SH-SY5Y (cell line): ENCODE measurements around the gene NR2C2AP.

ENCODE experiments used
- GATA2 ChIP-seq: IDR thresholded peaks from 2 replicates; pipeline ENCODE4 v1.6.1; 2011; ENCODE audit warnings: mild to moderate bottlenecking, low read depth, low read length
- GATA3 ChIP-seq: IDR thresholded peaks from 2 replicates; pipeline ENCODE4 v1.6.1; 2011; ENCODE audit warnings: low read depth, mild to moderate bottlenecking, low read length, moderate library complexity

NR2C2AP gene

DNA sequence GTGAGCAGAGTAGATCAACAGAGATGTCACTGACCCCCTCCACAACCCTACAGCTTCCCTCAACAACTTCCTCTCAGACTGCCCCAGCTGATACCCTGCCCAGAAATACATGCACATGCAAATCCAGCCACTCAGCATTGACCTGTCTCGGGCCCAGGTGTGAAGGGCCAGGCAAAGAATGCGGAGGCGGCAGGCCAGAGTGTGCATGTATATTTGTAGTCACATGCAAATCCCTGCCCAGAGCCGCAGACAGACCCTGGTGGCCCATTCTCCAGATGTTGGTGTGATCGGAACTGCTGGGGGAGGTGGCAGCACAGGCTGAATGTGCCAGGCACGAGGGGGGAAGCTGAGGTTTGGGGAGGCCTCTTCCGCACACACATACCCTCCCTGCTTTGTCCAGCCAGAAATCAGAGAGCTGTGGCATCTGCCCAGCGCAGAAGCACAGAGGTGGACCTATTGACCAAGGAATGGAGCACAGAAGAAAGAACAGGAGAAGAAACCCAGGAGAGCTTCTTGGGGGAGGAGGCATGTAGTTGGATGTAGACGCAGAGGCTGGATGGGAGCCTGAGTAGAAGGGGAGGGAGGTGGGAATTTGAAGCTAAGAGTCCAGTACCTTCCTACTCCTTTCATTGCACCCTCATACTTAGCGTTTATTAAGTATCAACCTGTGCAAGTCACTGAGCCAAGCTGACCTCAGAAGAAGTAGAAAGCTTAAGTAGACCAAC, 47.6 kb downstream of the NR2C2AP start:
- TF ChIP-seq GATA3 (no peak), GATA2 (no peak)

DNA sequence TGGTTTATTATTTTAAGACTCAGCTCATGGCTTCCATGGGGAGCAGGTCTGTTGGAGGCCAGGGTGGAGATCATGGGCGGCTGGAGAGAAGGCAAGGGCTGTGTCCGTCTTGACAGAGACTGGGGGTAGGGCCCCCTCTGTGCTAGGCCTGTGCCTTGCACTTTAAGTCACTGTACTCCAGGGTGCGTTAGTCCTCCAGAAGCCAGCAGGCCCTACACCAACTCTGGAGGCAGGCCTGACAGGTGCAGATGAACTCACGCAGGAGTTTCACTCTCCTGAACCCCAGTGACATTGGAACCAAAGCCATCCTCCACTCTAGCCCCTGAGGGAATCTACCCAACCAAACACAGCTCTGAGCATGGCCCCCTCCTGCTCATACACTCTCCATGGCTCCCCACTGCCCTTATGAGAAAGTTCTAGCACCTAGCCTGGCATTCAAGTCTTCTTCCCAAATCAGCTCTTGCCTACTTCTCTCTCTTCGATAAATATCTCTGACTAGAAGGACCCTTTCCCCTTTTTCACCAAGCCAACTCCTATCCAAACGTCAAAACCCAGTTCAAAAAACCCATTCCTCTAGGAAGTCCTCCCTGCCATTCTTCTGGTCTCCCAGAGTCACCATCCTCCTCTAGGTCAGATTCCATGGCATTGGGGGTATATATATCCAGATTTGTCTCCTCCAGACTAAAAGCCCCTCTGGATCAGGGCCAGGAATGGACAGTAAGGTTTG, 48.3 kb downstream of the NR2C2AP start:
- TF ChIP-seq GATA2, result no peak
- TF ChIP-seq GATA3, result no peak

DNA sequence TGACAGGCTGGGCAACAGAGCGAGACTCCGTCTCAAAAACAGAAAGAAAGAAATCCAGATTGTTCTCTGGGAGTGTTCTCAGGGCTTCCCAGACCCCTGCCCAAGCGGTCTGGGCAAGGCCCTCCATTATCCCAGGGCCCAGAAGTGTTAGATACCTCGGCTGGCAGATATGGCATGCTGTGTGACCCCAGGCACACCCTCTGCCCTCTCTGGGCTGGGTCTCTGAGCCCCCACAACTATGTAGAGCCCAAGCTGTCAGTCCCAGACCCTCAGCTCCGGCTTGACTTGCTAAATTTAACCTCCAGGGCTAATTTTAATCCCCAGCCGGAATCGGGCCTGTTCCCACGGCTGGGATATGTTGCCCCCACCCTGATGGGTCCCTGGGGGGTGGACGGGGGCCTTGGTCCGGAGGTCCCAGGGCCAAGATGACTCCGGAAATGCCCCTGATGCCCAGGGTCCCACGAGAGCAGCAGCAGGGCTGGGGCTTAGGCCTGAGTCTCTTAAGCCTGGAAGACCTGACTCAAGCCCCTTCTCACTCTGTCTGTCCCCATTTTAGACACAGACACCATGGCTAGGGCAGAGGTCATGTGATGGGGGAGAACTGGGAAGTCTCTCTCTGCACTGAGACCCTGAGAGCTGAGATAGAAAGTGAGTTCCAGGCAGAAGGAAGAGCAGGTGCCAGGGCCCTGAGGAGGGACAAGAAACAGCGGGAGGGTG, 50.4 kb downstream of the NR2C2AP start:
- TF ChIP-seq GATA2 (no peak), GATA3 (no peak)

GRCh38 chr19:19151418-19151817, 51.8 kb downstream of the NR2C2AP start:
- TF ChIP-seq GATA2 (no peak), GATA3 (no peak)
